COLO668 (cell line): ENCODE results near the gene RASAL2.
A peak's percentile ranks its signal among the peaks of the same experiment; 100 is the strongest.
"Not testable (repeated sequence)": the region's sequence is repeated elsewhere in the genome, so short reads cannot be mapped to it uniquely, and the experiment has no call there.

Experiments
- DNase-seq: peaks from one replicate; lab custom pipeline; 2025; ENCODE audit not compliant: unreplicated experiment; lab: John Stamatoyannopoulos, UW

RASAL2 gene

GRCh38 chr1:178066908-178067614 is 26.8 kb upstream of the RASAL2 start:
- no peak for DNase-seq

GRCh38 chr1:178071811-178072210 is 22.1 kb upstream of the RASAL2 start:
- no peak for DNase-seq

DNA sequence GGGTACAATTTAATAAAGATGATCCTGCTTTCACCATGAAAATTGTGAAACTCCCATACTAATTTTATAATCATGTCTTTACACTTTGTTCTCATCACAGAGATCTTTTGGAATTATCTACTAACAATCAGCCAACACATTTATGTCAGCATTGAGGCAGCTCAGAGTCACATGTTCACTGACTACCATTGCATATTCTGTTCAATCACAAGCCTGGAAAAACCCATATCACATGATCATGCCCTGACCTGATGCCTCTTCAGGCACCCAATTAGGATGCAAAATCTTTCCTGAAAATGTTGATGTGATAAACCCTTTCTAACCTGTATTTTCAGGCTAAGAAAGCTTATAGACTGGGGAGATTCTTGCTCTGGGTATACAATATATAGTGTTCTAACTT is 21.6 kb upstream of the RASAL2 start:
- no peak for DNase-seq

- no peak for DNase-seq
Measured at GRCh38 chr1:178075333-178075732, 18.6 kb upstream of the RASAL2 start.

- DNase-seq: no peak
Measured at GRCh38 chr1:178076607-178077006, 17.3 kb upstream of the RASAL2 start.

DNA sequence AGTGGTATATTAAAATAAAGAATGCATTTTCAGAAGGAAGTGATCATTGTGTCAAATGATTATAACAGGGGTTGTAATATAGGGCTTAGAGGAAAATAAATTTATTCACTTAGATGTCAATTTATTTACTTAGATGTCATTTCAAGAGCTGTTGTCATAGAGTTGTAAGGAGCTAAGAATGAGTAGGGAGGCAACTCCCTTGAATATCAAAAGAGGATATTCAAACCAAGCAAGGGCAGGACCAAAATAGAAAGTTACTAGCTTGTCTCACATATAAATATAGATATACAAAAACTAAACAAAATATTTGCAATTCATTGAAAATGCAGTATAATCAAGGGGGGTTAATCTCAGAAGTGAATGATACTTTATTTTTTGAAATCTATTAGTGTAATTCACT is 16.0 kb upstream of the RASAL2 start:
- DNase-seq: no peak

- DNase-seq: no peak
Measured at GRCh38 chr1:178086294-178086693, 7.6 kb upstream of the RASAL2 start.

GRCh38 chr1:178086766-178087165 is 7.1 kb upstream of the RASAL2 start:
- DNase-seq: no peak

GRCh38 chr1:178088651-178089050 is 5.3 kb upstream of the RASAL2 start:
- no peak for DNase-seq

GRCh38 chr1:178091454-178091853 is 2.5 kb upstream of the RASAL2 start:
- not testable (repeated sequence) for DNase-seq

DNA sequence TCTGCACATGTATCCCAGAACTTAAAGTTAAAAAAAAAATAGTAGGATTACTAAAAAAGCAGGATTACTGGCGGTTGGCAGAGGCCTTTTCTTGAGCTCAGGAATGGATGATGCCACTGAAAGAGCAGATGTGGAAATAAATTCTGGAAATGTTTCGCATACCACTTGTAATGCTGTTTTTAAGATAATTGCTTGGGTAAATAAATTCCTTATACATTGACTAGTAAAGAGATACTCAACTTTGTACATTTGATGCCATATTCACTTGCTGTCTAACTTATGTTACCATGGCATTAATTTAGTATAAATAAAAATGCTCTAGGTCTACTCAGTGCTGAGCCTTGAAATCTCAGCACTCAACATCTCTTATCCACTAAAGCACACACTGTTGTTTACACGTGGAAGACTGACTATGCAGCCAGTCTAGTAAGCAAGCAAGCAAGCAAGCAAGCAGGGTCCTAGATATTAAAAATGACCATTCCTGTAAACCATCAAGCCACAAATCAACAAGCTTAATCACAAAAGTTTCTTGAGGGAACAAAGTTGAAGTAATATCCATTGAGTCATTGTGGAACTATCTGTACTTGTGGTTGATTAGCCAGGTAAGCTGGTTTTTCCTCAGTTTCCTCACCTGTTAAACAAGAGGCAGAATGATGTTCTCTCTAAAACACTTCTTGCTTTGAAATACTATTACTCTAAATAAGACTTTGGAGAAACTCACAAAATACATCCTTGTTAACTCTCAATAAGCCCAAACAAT is 1.7 kb upstream of the RASAL2 start:
- DNase-seq: no peak

GRCh38 chr1:178092878-178093493 is 918 bp upstream of the RASAL2 start:
- peak; percentile 37 for DNase-seq

DNA sequence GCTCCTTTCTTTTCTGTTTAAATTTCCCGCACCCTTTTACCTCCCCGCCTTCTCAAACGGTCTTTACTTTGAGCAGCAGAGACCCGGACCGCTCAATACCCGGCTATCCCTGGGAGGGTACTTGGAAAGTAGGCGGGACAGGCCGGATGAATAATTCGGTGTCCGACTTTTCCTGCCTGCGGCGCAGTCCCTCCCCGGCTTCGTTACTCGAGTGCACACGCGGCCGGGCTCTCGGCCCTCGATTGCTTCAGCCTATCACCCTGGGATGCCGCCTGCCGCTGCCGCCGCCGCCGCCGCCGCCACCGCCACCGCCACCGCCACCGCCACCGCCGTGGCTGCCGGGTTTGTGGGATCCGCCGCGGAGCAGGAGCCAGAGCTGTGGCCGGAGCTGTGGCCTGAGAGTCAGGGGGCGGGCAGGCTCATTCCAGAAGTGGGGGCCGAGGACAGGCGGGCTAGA is 382 bp upstream of the RASAL2 start:
- peak; percentile 97 for DNase-seq

GRCh38 chr1:178094739-178095645 is 1.1 kb downstream of the RASAL2 start:
- DNase-seq: no peak

- DNase-seq: no peak
Measured at GRCh38 chr1:178096421-178096820, 2.5 kb downstream of the RASAL2 start.

DNA sequence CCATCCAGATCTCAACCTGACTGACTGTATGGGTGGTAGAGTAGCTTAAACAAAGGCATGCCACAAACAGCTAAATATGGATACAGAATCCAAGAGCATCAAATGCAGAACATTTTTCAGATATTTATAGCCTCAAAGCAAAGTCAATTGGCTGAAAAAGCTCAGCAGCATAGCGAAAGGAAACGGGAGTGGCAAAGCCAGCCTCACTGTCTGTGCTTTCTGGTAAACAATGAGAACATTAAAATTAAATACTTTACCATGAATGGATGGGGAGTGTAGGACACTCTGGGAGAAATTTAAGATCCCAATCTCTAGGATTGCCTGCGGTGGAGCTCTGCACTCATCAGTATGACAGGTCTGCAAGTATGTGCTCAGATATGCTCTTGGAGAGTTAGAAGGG is 4.4 kb downstream of the RASAL2 start:
- no peak for DNase-seq

GRCh38 chr1:178101266-178101630 is 7.3 kb downstream of the RASAL2 start:
- no peak for DNase-seq

- no peak for DNase-seq
Measured at GRCh38 chr1:178101654-178102053, 7.8 kb downstream of the RASAL2 start.

DNA sequence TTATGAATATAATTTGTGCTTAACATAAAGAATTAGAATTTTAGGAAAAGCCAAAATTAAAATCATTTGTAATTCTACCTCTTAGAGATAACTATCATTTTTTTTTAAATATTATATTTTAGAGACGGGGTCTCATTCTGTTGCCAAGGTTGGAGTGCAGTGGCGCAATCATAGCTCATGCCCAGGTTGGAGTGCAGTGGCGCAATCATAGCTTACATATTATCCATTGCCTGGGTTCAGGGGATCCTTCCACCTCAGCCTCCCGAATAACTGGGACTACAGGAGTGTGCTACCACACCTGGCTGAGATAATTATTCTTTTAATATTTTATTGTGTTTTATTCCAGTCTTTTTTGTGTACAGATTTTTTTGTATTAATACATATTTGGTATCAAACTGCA is 8.3 kb downstream of the RASAL2 start:
- no peak for DNase-seq

DNA sequence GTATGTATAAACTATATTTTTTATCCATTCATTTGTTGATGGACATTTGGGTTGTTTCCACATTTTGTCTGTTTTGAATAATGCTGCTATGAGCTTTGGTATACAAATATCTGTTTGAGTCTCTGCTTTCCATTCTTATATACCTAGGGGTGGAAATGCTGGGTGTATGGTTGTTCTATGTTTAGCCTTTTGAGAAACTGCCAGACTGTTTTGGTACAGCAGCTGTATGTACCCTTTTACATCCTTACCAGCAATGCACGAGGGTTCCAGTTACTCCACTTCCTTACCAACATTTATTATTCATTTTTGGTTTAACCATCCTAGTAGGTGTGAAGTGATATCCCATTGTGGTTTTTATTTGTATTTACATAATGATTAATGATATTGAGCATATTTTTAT is 13.9 kb downstream of the RASAL2 start:
- no peak for DNase-seq
